Epithelial cell of alveolus of lung (primary cell): ENCODE results near the gene PCDHGA9. TPM values are rescaled to one million over a fixed set of nuclear protein-coding genes. Genes with fewer than 3 reads are reported as not detected.

Experiments used
- total RNA-seq: library from RNA; depleted of rRNA; stranded (reverse); fragments of >200 nt; gene quantifications from 2 replicates; pipeline ENCODE4 v1.2.1, GENCODE V29; 2015

The PCDHGA9 gene
- 1.4 and 7.8 TPM in 2 replicates for total RNA-seq

DNA sequence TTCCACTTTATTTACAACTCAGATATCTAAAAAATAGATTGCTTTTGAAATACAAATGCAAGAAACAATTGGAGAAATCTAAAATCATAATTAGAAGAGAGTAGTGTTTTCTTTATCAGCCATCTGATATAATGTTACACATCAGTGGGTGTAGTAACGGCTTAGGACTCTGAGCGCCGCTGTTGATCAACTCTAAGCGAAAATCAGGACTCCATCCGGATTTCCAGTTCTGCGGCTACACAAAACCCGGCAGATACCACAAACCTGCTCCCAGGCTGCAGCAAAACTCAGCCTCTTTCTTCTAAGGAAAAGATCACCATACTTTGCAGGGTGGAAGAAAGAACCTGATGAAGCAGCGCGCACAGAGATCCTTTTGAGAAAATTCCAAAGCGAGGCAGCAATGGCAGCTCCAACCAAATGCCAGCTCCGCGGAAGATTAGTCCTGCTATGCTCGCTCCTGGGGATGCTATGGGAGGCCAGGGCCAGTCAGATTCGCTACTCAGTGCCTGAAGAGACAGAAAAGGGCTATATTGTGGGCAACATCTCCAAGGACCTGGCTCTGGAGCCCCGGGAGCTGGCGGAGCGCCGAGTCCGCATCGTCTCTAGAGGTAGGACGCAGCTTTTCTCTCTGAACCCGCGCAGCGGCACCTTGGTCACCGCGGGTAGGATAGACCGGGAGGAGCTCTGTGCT lies at the start of gene PCDHGA9:
TSS of gene PCDHGA9 (plus strand) at position 226 of the 691 bp plus-strand sequence. CDS start at position 401, 175 bp downstream.

DNA sequence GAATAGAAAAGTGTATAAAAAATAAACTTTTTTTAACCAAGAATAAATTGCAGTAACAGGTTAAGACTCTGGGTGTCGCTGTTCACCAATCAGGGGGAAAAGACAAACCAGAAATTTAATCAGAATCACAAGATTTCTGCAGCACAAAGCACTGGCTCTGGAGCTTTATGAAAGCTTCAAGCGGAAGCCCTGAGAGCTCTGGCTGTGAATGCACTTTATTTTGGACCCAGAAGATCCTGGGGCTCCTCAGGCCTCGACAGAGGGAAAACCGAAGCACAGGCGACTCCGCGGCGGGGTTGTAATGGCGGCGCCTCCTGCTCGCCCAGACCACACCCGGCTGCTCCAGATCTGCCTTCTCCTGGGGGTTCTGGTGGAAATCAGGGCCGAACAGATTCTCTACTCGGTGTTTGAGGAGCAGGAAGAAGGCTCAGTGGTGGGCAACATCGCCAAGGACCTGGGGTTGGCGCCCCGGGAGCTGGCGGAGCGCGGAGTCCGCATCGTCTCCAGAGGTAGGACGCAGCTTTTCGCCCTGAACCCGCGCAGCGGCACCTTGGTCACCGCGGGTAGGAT lies 47.6 kb upstream of the PCDHGA9 start, which contains the start of gene PCDHGA4:
TSS of gene PCDHGA4 (plus strand) at position 122 of the 570 bp plus-strand sequence. CDS start at position 209, 87 bp downstream.

DNA sequence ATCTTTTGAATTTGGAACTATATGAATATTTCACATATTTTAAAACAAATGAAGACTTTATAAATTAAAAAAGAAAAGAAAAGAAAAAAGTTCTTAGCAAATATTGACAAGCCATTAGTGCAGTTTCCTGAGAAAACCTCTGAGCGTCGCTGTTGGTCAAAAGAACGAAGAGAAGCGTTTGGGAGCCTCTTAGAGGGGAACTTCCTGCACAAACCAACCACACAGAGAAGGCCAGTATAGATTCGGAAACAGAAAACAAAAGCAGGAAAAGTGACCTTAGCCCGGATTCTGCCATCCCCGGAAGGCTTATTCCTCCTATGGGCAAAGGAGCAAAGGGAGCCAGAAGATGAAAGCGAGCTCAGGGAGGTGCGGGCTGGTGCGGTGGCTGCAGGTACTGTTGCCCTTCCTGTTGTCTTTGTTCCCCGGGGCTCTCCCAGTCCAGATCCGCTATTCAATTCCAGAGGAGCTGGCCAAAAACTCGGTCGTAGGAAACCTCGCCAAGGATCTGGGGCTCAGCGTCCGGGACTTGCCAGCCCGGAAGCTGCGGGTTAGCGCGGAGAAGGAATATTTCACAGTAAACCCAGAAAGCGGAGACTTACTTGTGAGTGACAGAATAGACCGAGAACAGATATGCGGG lies 42.7 kb upstream of the PCDHGA9 start, which contains the start of gene PCDHGB2:
TSS of gene PCDHGB2 (plus strand) at position 205 of the 637 bp plus-strand sequence. CDS start at position 347, 142 bp downstream.

DNA sequence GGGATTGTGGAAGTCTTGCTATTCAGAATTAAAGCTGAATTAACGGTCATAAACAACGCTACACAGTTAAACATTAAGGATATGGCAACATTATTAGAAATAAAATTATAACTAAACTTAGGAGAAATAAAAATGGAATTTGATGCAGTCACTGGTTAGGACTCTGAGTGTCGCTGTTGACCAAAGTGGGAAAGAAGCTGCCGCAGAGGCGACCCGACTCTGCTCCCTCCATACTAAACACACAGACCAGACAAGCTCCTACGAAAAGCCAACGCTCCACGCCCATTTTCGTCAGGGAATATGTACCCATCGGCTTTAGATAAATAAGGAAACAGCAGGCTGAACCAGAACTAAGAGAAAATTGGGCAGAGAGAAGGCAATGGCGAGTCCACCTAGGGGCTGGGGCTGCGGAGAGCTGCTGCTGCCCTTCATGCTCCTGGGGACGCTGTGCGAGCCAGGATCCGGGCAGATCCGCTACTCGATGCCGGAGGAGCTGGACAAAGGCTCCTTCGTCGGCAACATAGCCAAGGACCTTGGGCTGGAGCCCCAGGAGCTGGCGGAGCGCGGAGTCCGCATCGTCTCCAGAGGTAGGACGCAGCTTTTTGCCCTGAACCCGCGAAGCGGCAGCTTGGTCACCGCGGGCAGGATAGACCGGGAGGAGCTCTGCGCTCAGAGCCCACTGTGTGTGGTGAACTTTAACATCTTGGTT lies 38.5 kb upstream of the PCDHGA9 start, which contains the start of gene PCDHGA5:
TSS of gene PCDHGA5 (plus strand) at position 211 of the 709 bp plus-strand sequence. CDS start at position 380, 169 bp downstream.

DNA sequence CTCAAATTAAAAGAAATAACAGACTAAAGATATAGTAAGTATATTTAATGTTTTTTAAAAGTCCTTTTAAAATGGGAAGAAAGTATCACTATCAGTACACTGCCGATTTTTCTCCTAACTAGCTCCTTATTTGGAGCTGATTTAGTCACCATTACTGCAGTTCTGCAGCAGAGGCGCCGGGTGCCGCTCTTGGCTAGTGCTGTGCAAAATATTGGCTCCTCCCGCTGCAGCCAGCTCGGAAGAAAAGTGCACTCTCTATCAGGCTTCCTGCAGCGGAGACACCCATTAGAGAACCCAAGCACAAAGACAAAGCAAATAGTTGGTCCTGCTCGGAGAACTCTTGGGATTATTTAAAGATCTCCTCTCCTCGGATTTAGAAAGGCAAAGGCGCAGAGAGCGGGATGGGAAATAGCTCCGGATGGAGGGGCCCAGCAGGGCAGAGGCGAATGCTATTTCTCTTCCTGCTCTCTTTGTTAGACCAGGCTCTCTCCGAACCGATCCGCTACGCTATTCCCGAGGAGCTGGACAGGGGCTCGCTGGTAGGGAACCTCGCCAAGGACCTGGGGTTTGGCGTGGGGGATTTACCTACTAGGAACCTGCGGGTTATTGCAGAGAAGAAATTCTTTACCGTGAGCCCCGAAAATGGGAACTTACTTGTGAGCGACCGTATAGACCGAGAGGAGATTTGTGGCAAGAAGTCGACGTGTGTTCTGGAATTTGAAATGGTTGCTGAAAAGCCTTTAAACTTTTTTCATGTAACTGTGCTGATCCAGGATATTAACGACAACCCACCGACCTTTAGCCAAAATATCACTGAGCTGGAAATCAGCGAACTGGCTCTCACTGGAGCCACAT lies 32.4 kb upstream of the PCDHGA9 start, which contains the start of gene PCDHGB3:
TSS of gene PCDHGB3 (plus strand) at position 249 of the 855 bp plus-strand sequence. CDS start at position 402, 153 bp downstream.

DNA sequence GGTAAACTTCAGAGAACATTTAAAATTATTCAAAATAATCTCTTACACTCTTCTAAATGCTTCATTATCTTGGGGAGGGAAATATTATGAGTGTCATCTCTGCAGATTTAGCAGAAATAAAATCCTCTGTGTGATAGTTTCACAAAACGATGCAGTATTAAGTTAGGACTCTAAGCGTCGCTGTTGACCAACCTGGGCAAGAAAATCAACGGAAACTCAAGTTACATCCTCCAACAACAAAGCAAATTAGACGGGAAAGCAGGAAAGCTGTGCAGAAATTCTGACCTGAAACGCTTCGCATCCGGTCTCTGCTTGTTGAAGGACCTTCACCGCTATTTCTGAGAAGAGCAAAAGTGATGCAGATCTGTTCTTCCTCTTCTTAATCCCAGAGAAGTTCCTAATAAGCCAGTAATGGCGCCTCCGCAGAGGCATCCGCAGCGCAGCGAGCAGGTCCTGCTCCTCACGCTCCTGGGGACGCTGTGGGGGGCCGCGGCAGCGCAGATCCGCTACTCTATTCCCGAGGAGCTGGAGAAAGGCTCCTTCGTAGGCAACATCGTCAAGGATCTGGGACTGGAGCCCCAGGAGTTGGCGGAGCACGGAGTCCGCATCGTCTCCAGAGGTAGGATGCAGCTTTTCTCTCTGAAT lies 28.8 kb upstream of the PCDHGA9 start, which contains the start of gene PCDHGA6:
TSS of gene PCDHGA6 (plus strand) at position 219 of the 645 bp plus-strand sequence. CDS start at position 412, 193 bp downstream.

DNA sequence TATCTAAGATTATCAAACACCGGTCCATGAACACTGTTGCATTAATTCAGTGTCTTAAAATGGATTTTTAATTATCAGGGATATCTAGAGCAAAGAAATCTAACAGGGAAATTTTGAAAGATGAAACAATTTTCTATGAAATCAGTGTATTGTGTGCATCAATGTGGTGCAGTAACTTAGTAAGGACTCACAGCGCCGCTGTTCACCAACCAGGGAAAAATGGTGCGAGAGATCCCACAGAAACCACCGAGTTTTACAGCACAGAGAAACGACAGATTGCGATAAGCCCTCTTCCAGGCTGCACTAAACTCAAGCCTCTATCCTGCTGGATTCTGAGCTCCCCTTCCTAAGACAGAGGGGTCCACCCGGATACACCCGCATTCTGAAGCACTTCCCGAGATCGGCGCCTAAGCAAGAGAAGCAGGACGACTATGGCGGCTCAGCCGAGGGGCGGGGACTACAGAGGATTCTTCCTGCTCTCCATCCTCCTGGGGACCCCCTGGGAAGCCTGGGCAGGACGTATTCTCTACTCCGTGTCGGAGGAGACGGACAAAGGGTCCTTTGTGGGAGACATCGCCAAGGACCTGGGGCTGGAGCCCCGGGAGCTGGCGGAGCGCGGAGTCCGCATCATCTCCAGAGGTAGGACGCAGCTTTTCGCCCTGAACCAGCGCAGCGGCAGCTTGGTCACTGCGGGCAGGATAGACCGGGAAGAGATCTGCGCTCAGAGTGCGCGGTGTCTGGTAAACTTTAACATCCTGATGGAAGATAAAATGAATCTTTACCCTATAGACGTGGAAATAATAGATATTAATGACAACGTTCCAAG lies 19.9 kb upstream of the PCDHGA9 start, which contains the start of gene PCDHGA7:
TSS of gene PCDHGA7 (plus strand) at position 274 of the 826 bp plus-strand sequence. CDS start at position 432, 158 bp downstream.

DNA sequence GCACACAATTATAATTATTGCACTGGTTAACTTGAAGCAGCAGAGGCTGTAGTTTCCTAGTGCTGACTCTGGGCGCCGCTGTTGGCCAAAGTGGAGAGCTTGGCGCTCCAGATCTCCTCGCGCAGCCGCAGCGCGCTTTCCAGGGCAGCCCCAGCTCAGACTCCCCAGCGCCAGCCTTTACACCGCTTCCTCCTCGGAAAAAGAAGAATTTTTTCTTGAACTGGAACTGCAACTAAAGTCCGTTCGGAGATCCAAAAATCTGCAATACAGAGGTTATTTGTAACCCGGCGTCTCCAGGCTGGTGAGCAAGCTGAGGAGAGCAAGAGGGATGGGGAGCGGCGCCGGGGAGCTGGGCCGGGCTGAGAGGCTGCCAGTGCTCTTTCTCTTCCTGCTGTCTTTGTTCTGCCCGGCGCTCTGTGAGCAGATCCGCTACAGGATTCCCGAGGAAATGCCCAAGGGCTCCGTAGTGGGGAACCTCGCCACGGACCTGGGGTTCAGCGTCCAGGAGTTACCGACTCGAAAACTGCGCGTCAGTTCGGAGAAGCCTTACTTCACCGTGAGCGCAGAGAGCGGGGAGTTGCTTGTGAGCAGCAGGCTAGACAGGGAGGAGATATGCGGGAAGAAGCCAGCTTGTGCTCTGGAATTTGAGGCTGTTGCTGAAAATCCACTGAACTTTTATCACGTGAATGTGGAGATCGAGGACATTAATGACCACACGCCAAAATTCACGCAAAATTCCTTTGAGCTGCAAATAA lies 14.8 kb upstream of the PCDHGA9 start, which contains the start of gene PCDHGB4:
TSS of gene PCDHGB4 (plus strand) at position 142 of the 755 bp plus-strand sequence. CDS start at position 329, 187 bp downstream.

DNA sequence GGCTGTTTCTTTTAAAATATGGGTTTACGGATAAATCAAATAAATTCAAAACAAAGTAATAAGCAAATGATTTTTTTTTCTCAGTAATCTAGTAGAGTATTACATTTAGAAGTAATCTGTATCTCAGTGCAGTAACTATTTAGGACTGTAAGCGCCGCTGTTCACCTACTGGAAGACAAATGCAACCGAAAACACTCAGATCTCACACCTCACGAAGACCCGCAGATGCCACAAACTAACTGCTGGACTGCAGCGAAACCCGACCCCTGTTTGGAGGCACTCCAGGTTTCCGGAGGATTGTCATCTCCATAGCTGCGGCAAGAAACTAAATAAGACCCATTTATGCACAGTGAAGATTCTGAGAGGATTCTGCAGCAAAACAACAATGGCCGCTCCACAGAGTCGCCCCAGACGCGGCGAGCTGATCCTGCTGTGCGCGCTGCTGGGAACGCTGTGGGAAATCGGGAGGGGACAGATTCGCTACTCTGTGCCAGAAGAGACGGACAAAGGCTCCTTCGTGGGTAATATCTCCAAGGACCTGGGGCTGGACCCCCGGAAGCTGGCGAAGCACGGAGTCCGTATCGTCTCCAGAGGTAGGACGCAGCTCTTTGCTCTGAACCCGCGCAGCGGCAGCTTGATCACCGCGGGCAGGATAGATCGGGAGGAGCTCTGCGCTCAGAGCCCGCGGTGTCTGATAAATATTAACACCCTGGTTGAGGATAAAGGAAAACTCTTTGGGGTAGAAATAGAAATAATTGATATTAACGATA lies 10.0 kb upstream of the PCDHGA9 start, which contains the start of gene PCDHGA8:
TSS of gene PCDHGA8 (plus strand) at position 205 of the 770 bp plus-strand sequence. CDS start at position 386, 181 bp downstream.

DNA sequence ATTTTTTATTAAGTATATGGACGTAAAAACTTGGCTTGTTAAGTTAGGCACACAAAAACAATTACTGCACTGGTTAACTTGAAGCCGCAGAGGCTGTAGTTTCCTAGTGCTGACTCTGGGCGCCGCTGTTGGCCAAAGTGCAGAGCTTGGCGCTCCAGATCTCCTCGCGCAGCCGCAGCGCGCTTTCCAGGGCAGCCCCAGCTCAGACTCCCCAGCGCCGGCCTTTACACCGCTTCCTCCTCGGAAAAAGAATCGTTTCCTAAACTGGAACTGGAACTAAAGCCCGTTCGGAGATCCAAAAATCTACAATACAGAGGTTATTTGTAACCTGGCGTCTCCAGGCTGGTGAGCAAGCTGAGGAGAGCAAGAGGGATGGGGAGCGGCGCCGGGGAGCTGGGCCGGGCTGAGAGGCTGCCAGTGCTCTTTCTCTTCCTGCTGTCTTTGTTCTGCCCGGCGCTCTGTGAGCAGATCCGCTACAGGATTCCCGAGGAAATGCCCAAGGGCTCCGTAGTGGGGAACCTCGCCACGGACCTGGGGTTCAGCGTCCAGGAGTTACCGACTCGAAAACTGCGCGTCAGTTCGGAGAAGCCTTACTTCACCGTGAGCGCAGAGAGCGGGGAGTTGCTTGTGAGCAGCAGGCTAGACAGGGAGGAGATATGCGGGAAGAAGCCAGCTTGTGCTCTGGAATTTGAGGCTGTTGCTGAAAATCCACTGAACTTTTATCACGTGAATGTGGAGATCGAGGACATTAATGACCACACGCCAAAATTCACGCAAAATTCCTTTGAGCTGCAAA lies 4.6 kb upstream of the PCDHGA9 start, which contains the start of gene PCDHGB5:
TSS of gene PCDHGB5 (plus strand) at position 192 of the 796 bp plus-strand sequence. CDS start at position 373, 181 bp downstream.

DNA sequence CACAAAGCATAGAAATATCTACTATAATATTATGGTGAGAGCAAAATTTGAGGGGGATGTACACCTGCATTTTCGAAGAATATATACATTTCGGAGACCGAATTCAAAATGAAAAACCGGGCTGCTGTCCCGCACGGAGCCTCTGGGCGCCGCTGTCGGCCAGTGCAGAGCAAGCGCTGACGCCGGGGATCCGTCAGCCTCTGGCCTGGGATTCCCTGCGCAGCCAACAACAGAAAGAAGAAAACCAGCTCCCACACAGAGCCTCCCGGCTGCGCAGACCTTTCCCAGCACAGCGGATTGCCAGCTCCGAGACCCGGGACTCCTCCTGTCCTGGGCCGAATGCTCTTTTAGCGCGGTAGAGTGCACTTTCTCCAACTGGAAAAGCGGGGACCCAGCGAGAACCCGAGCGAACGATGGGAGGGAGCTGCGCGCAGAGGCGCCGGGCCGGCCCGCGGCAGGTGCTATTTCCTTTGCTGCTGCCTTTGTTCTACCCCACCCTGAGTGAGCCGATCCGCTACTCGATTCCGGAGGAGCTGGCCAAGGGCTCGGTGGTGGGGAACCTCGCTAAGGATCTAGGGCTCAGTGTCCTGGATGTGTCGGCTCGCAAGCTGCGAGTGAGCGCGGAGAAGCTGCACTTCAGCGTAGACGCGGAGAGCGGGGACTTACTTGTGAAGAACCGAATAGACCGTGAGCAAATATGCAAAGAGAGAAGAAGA lies 5.4 kb downstream of the PCDHGA9 start, which contains the start of gene PCDHGB6:
TSS of gene PCDHGB6 (plus strand) at position 232 of the 716 bp plus-strand sequence. CDS start at position 414, 182 bp downstream.

DNA sequence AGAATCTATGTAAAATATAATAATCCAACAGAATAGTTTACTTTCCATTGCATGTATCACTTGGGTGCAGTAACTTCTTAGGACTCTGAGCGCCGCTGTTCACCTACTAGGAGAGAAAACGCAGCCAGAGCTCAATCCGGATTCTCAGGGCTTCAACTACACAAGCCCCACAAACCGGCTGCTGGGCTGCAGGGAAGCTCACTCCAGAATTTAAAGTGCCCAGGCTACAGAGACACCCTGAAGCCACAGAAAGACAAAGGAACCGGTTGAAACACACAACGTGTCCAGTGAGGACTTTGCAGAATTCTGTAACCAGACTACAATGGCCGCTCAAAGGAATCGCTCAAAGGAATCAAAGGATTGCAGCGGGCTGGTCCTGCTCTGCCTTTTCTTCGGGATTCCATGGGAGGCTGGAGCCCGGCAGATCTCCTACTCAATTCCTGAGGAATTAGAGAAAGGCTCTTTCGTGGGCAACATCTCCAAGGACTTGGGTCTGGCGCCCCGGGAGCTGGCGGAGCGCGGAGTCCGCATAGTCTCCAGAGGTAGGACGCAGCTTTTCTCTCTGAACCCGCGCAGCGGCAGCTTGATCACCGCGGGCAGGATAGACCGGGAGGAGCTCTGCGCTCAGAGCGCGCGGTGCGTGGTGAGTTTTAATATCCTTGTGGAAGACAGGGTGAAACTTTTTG lies 10.4 kb downstream of the PCDHGA9 start, which contains the start of gene PCDHGA10:
TSS of gene PCDHGA10 (plus strand) at position 134 of the 686 bp plus-strand sequence. CDS start at position 323, 189 bp downstream.

DNA sequence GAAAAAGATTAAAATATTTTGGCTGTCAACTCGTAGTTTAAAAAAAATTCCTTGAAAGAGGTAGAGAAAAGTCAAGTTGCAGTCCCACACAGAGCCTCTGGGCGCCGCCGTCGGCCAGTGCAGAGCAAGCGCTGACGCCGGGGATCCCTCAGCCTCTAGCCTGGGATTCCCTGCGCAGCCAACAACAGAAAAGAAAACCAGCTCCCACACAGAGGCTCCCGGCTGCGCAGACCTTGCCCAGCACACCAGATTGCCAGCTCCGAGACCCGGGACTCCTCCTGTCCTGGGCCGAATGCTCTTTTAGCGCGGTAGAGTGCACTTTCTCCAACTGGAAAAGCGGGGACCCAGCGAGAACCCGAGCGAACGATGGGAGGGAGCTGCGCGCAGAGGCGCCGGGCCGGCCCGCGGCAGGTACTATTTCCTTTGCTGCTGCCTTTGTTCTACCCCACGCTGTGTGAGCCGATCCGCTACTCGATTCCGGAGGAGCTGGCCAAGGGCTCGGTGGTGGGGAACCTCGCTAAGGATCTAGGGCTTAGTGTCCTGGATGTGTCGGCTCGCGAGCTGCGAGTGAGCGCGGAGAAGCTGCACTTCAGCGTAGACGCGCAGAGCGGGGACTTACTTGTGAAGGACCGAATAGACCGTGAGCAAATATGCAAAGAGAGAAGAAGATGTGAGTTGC lies 15.1 kb downstream of the PCDHGA9 start, which contains the start of gene PCDHGB7:
TSS of gene PCDHGB7 (plus strand) at position 184 of the 679 bp plus-strand sequence. CDS start at position 367, 183 bp downstream.

DNA sequence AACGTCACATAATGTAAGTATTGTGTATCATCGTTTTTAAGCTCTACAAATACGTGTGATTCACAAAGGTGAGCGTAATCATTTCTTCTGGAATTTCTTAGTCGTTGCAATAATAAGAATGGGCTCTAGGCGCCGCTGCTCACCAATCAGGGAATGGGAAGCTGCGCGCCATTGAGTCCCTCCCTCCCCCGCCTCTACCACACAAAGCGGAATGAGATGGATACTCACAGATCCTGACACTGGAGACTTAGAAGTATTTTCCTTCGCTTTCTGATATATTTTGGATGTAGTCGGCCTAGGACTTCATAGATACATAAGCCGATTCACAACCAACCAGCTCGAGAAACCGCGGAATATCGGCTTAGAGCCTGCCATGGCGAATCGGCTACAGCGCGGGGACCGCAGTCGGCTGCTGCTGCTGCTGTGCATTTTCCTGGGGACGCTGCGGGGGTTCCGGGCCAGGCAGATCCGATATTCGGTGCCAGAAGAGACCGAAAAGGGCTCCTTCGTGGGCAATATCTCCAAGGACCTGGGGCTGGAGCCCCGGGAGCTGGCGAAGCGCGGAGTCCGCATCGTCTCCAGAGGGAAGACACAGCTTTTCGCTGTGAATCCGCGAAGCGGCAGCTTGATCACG lies 18.4 kb downstream of the PCDHGA9 start, which contains the start of gene PCDHGA11:
TSS of gene PCDHGA11 (plus strand) at position 197 of the 634 bp plus-strand sequence. CDS start at position 374, 177 bp downstream.

